Mesenchymal stem cell (in vitro differentiated cells and primary cell): ENCODE results near the gene GRM7.

Source experiments
- DNase-seq: peaks from one replicate; pipeline ENCODE4 v3.0.0-alpha.2; 2013
- H2AFZ ChIP-seq: one replicate; pipeline ENCODE4 v1.6.1; 2013; ENCODE audit warnings: low read depth, mild to moderate bottlenecking, control low read depth, inconsistent platforms, low read length, moderate library complexity
- H2AK5ac ChIP-seq: 2 replicates; pipeline ENCODE4 v1.6.1; 2013; ENCODE audit warnings: low read length, moderate library complexity, mild to moderate bottlenecking, inconsistent platforms; ENCODE audit not compliant: severe bottlenecking
- H2BK120ac ChIP-seq: one replicate; pipeline ENCODE4 v1.6.1; 2013; ENCODE audit warnings: low read depth, mild to moderate bottlenecking, inconsistent platforms, low read length, moderate library complexity
- H2BK12ac ChIP-seq, 2 experiments: one replicate each; pipeline ENCODE4 v1.6.1; 2013; ENCODE audit warnings: inconsistent platforms in 2 of 2, low read length in 2 of 2, mild to moderate bottlenecking in 2 of 2, moderate library complexity in 2 of 2, control low read depth in 1 of 2
- H2BK15ac ChIP-seq: one replicate; pipeline ENCODE4 v1.6.1; 2013; ENCODE audit warnings: mild to moderate bottlenecking, low read depth, inconsistent platforms; ENCODE audit not compliant: poor library complexity, severe bottlenecking
- H2BK5ac ChIP-seq: 2 replicates; pipeline ENCODE4 v1.6.1; 2013; ENCODE audit warnings: low read depth, mild to moderate bottlenecking, low read length, control low read depth, inconsistent platforms; ENCODE audit not compliant: poor library complexity, severe bottlenecking
- H3K14ac ChIP-seq, 2 experiments: one replicate each; pipeline ENCODE4 v1.6.1; 2013; ENCODE audit warnings: inconsistent platforms in 2 of 2, low read length in 2 of 2, control low read depth in 1 of 2, mild to moderate bottlenecking in 1 of 2, moderate library complexity in 1 of 2
- H3K18ac ChIP-seq, 2 experiments: one replicate each; pipeline ENCODE4 v1.6.1; 2013; ENCODE audit warnings: inconsistent platforms in 2 of 2, low read length in 2 of 2, control low read depth in 1 of 2, low read depth in 1 of 2, mild to moderate bottlenecking in 1 of 2
- H3K23ac ChIP-seq, 2 experiments: one replicate each; pipeline ENCODE4 v1.6.1; 2013; ENCODE audit warnings: inconsistent platforms in 2 of 2, low read length in 2 of 2, mild to moderate bottlenecking in 2 of 2, moderate library complexity in 2 of 2, control low read depth in 1 of 2
- H3K27ac ChIP-seq: 2 replicates; pipeline ENCODE4 v1.5.1; 2013; ENCODE audit warnings: mild to moderate bottlenecking, moderate library complexity, low read length, control low read depth, inconsistent platforms; ENCODE audit not compliant: poor library complexity, severe bottlenecking
- H3K27me3 ChIP-seq, 2 experiments: 2 replicates each; pipeline versions ENCODE4 v1.6.1 to v1.7.0; 2013; ENCODE audit warnings: low read length in 2 of 2, mild to moderate bottlenecking in 2 of 2, moderate library complexity in 2 of 2, control low read depth in 1 of 2, inconsistent platforms in 1 of 2; ENCODE audit not compliant: control insufficient read depth in 1 of 2, insufficient read depth in 1 of 2
- H3K36me3 ChIP-seq, 2 experiments: 2 replicates each; pipeline versions ENCODE4 v1.6.1 to v1.7.0; 2013; ENCODE audit warnings: low read length in 2 of 2, control low read depth in 1 of 2, inconsistent platforms in 1 of 2, low read depth in 1 of 2, mild to moderate bottlenecking in 1 of 2; ENCODE audit not compliant: insufficient read depth in 2 of 2, control insufficient read depth in 1 of 2
- H3K4ac ChIP-seq, 2 experiments: one replicate each; pipeline ENCODE4 v1.6.1; 2013; ENCODE audit warnings: inconsistent platforms in 2 of 2, low read length in 2 of 2, mild to moderate bottlenecking in 2 of 2, moderate library complexity in 2 of 2, control low read depth in 1 of 2, low read depth in 1 of 2
- H3K4me1 ChIP-seq: 2 replicates; pipeline ENCODE4 v1.6.1; 2013; ENCODE audit warnings: low read depth, low read length, control low read depth; ENCODE audit not compliant: control insufficient read depth, insufficient read depth
- H3K4me2 ChIP-seq: 2 replicates; pipeline ENCODE4 v1.6.1; 2013; ENCODE audit warnings: low read length, mild to moderate bottlenecking, inconsistent platforms; ENCODE audit not compliant: poor library complexity, severe bottlenecking
- H3K4me3 ChIP-seq, 2 experiments: 2 replicates each; pipeline versions ENCODE4 v1.5.1 to v1.7.0; 2013; ENCODE audit warnings: low read length in 2 of 2, mild to moderate bottlenecking in 2 of 2, control low read depth in 1 of 2, low read depth in 1 of 2; ENCODE audit not compliant: insufficient read depth in 1 of 2
- H3K79me1 ChIP-seq: replicated peaks from 2 replicates; pipeline ENCODE4 v1.6.1; 2013; ENCODE audit warnings: mild to moderate bottlenecking, control low read depth, low read length, inconsistent platforms; ENCODE audit not compliant: poor library complexity, severe bottlenecking
- H3K9ac ChIP-seq: 2 replicates; pipeline ENCODE4 v1.7.0; 2013; ENCODE audit warnings: mild to moderate bottlenecking, low read length, moderate library complexity
- H3K9me3 ChIP-seq: 2 replicates; pipeline ENCODE4 v1.7.0; 2013; ENCODE audit warnings: mild to moderate bottlenecking, low read length; ENCODE audit not compliant: control insufficient read depth
- H4K8ac ChIP-seq: one replicate; pipeline ENCODE4 v1.6.1; 2013; ENCODE audit warnings: inconsistent platforms, mild to moderate bottlenecking, low read length, moderate library complexity
- H4K91ac ChIP-seq: one replicate; pipeline ENCODE4 v1.6.1; 2013; ENCODE audit warnings: mild to moderate bottlenecking, low read length, inconsistent platforms
- WGBS: methylation state at CpG from one replicate; pipeline ENCODE4 v1.1.7; 2013; ENCODE audit warnings: mixed read lengths; 5-methylcytosine and 5-hydroxymethylcytosine counted together

GRM7 gene

GRCh38 chr3:7733933-7734332 is 873.0 kb downstream of the GRM7 start:
- no CpG with 5 or more reads among the region's 1 CpG for WGBS
- Histone ChIP-seq H3K4me1 (no peaks in the 10 kb centered on the region), H3K9me3 (no peaks in the 10 kb centered on the region)

GRCh38 chr3:7734456-7734855 is 873.5 kb downstream of the GRM7 start:
- Histone ChIP-seq H3K27me3 (no peaks in the 10 kb centered on the region), H3K4ac (no peak overlapping the region), H2AFZ (no peak overlapping the region), H3K14ac (no peak overlapping the region), H3K4me3 (no peak overlapping the region), H3K79me1 (no peaks in the 10 kb centered on the region), H3K4me1 (no peaks in the 10 kb centered on the region), H4K8ac (no peak overlapping the region), H3K23ac (no peak overlapping the region), H3K36me3 (no peaks in the 10 kb centered on the region), H3K9ac (no peak overlapping the region), H3K18ac (no peak overlapping the region), H2BK120ac (no peak overlapping the region), H3K4me2 (no peak overlapping the region), H2BK15ac (no peak overlapping the region), H2BK5ac (no peak overlapping the region), H3K27ac (no peak overlapping the region), H2AK5ac (no peak overlapping the region), H4K91ac (no peak overlapping the region), H2BK12ac (no peak overlapping the region), H3K9me3 (no peaks in the 10 kb centered on the region)
- no peak for DNase-seq

More at GRCh38 chr3:7733933-7734332, 873.0 kb downstream of the GRM7 start:
- Histone ChIP-seq H3K36me3 (no peaks in the 10 kb centered on the region), H2BK15ac (no peak overlapping the region), H2BK12ac (no peak overlapping the region), H4K91ac (no peak overlapping the region), H2BK120ac (no peak overlapping the region), H3K27me3 (no peaks in the 10 kb centered on the region), H3K9ac (no peak overlapping the region), H3K4ac (no peak overlapping the region), H3K23ac (no peak overlapping the region), H3K79me1 (no peaks in the 10 kb centered on the region), H4K8ac (no peak overlapping the region), H2AFZ (no peak overlapping the region), H3K18ac (no peak overlapping the region), H2AK5ac (no peak overlapping the region), H3K27ac (no peak overlapping the region), H3K14ac (no peak overlapping the region), H3K4me3 (no peak overlapping the region), H3K4me2 (no peak overlapping the region), H2BK5ac (no peak overlapping the region)
- DNase-seq, result no peak

GRCh38 chr3:7737263-7737662 is 876.3 kb downstream of the GRM7 start:
- Histone ChIP-seq H3K14ac (no peak overlapping the region), H3K36me3 (no peaks in the 10 kb centered on the region), H3K27ac (no peak overlapping the region), H3K18ac (no peak overlapping the region), H2BK12ac (no peak overlapping the region), H3K4ac (no peak overlapping the region), H3K9ac (no peak overlapping the region), H2AFZ (no peak overlapping the region), H2AK5ac (no peak overlapping the region), H4K8ac (no peak overlapping the region), H3K4me3 (no peak overlapping the region), H3K4me2 (no peak overlapping the region), H4K91ac (no peak overlapping the region), H2BK15ac (no peak overlapping the region), H3K4me1 (no peaks in the 10 kb centered on the region), H3K23ac (no peak overlapping the region), H3K27me3 (no peaks in the 10 kb centered on the region), H2BK5ac (no peak overlapping the region), H3K9me3 (peaks cover 3% of the 10 kb centered on the region), H3K79me1 (no peaks in the 10 kb centered on the region), H2BK120ac (no peak overlapping the region)
- no CpG with 5 or more reads among the region's 1 CpG for WGBS
- DNase-seq, result no peak

GRCh38 chr3:7739754-7740153 is 878.8 kb downstream of the GRM7 start:
- 100% methylated on average over 1 of the region's 2 CpGs for WGBS
- no peak overlapping the region for H3K27ac ChIP-seq
- H4K8ac ChIP-seq, result no peak overlapping the region
- no peak overlapping the region for H3K9ac ChIP-seq
- H4K91ac ChIP-seq, result no peak overlapping the region
- peaks cover 3% of the 10 kb centered on the region for H3K9me3 ChIP-seq
- no peak overlapping the region for H3K18ac ChIP-seq
- no peaks in the 10 kb centered on the region for H3K36me3 ChIP-seq
- H2BK5ac ChIP-seq, result no peak overlapping the region
- H2BK15ac ChIP-seq, result no peak overlapping the region
- H3K27me3 ChIP-seq, result no peaks in the 10 kb centered on the region
- H3K4me2 ChIP-seq, result no peak overlapping the region
- no peak overlapping the region for H2BK120ac ChIP-seq
- no peaks in the 10 kb centered on the region for H3K79me1 ChIP-seq
- H3K4me1 ChIP-seq, result no peaks in the 10 kb centered on the region
- DNase-seq, result no peak
- no peak overlapping the region for H3K4me3 ChIP-seq
- H2BK12ac ChIP-seq, result no peak overlapping the region
- H3K14ac ChIP-seq, result no peak overlapping the region
- H2AK5ac ChIP-seq, result no peak overlapping the region
- H3K23ac ChIP-seq, result no peak overlapping the region
- H3K4ac ChIP-seq, result no peak overlapping the region
- no peak overlapping the region for H2AFZ ChIP-seq
